HG03460 (cell line): ENCODE data around the gene B4GALNT3.

Source experiments
- ATAC-seq: cut with Tn5 transposase; IDR thresholded peaks from one replicate; pipeline ENCODE4 v1.9.1; 2021; ENCODE audit not compliant: unreplicated experiment

B4GALNT3 gene

DNA sequence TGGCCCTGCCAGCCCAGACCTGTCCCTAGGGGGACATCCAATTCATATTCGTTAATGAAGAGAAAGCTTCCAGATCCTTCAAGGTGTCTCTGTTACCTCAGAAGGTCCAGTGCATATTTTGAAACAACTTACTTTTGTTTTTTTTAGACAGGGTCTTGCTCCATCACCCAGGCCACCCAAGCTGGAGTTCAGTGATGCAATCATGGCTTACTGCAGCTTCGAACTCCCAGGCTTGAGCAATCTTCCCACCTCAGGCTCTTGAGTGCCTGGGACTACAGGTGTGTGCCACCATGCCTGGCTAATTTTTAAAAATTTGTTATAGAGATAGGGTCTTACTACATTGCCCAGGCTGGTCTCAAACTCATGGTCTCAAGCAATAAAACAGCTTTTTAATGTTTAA lies 48.4 kb downstream of the B4GALNT3 start:
- no peak for ATAC-seq

DNA sequence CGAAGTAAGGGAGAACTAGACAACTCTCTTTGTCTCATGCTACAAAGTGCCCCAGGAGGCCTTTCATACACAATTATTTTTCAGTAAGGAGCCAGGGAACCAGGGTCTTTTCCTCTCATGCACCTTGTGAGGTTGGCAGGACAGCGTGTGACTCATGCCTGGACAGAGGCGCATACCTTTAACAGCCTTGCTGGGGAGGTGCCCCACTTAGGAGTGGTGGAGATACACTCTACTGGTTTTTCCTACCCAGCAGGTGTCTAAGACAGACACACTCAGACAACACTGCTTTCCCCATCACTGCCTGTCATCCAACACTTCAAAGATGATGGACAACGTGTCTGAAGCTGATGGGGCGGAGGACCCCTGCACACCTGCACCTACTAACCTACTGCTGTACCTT lies 49.1 kb downstream of the B4GALNT3 start:
- ATAC-seq = no peak

DNA sequence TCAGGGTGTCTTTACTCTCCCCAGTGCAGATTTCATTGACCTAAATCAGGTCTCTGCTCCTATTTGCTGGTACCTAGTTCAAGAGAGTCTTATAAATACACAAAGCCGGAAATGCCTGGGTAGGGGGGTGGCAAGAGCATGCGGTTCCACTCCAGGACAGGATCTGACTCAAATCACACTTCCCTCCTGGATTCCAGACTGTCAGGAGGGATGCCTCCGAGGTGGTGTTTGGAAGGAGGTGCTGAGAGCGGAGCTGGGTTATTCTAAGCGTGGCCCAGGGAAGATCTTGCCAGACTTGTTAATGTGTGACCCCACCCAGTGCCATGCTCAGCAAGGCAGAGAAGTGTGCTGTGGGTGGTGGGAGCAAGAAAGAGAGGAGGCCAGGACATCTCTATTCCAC lies 49.8 kb downstream of the B4GALNT3 start:
- ATAC-seq = no peak

DNA sequence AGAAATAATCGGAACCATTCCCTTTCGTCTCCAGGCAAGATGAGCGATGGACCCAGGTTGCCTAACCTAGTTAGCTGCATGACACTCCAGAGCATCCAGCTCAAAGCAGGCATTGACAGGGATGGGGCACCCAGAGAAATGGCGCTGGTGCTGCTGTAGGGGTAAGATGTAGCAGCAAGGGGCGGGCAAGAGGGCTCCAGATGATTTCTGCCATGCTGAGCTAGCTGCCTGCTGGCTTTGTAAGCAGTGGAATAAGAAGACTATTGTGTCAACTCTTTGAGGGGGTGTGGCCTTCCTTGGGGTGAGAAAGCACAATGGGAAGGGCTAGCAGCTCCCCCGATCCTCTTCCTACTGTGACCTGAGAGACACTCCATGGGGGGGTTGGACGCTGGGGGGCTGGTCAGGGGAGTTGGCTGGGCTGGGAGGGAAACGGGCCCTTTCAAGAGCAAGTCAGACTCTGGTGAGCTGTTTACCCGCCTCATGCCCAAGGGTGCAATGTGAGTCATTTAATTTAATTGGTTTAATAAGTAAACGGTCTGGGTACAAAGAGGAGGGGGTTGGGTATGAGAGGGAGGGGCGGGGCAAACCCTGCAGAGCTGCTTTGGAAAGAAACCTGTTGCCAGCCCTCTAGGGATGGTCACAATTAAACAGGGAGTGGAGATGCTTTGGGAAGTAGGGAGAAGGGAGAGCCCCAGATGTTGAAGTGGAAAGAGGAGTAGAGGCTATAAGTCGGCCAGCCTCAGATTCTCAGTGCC lies 50.5 kb downstream of the B4GALNT3 start:
- no peak for ATAC-seq

DNA sequence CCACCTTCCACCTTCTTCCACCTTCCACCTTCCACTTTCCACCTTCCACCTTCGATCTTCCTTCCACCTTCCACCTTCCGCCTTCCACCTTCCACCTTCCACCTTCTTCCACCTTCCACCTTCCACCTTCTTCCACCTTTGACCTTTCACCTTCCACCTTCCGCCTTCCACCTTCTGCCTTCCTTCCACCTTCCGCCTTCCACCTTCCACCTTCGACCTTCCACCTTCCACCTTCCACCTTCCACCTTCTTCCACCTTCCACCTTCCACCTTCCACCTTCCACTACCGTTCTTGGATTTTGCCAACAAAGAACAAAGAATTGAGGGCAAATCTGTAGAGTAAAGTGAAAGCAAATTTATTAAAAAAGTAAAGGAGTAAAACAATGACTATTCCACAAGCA lies 53.2 kb downstream of the B4GALNT3 start:
- ATAC-seq = no peak

DNA sequence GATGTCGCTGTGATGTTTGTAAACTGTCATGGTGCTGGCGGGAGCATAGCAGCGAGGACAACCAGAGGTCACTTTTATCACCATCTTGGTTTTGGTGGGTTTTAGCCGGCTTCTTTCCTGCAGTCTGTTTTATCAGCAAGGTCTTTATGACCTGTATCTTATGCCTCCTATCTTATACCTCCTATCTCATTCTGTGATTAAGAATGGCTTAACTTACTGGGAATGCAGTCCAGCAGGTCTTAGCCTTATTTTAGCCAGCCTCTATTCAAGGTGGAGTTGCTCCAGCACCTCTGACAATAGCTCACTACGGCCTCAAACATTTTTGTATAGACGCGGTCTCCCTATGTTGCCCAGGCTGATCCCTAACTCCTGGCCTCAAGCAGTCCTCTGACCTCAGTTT lies 53.7 kb downstream of the B4GALNT3 start:
- no peak for ATAC-seq

DNA sequence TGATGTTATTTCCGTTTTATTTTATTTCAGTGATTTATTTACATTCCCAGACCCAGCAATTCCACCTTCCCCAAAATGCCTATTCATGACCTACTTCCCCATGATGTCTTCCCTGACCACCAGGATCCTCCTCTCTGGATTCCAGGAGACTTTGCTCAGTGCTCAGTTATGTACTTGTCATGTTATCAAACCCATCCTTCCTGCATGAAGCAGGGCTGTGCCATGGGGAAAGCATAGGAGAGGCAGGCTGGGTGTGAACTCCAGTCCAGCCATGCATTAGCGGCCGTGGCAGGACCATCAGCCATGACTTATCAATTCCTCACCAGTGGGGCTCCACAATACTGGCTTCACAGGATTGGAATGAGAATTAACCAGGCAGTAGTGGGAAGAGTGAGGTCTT lies 57.8 kb downstream of the B4GALNT3 start:
- ATAC-seq = no peak

DNA sequence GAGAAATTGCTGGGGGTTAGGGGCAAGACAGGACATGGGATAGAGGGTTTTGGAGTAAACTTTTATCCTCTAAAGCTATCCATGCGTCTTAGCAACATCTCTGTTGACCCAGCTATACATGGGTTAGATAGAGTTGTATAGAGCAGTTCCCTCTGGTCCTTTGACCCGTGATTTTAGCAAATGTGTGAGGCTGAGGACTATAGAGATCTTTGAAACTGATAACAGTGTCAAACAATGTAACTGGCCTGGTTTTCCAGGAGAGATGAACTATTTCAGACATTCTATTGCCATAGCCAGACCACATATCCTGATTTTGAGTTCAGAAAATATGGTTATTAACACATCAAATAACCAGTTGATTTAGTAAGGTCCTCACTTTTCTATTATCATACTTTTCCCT lies 60.4 kb downstream of the B4GALNT3 start:
- no peak for ATAC-seq

DNA sequence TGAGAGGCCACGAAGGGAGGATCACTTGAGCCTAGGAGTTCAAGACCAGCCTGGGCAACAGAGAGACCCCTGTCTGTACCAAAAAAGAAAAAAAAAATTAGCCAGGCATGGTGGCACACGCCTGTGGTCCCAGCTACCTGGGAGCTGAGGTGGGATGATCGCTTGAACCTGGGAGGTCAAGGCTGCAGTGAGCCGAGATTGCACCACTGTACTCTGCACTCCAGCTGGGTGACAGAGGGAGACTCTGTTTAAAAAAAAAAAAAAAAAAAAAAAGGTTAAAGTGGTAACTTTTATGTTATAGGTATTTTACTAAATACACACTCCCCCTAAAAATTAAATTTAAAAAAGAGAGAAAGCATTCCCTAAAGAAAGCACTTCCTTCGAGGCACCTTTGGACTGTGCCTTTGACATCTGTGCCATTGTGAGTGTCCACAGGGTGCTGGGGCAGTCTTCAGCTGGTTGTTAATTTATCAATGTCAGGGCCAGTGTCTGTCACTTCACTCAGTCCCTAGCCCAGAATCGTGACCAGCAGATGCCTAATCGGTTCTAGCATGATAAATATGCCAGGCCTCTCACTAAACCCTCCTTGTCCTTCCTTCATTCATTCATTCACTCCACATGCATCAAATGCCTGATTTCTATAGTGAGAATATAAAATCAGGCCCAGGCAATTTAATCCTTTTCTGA lies 63.1 kb downstream of the B4GALNT3 start:
- ATAC-seq = no peak

DNA sequence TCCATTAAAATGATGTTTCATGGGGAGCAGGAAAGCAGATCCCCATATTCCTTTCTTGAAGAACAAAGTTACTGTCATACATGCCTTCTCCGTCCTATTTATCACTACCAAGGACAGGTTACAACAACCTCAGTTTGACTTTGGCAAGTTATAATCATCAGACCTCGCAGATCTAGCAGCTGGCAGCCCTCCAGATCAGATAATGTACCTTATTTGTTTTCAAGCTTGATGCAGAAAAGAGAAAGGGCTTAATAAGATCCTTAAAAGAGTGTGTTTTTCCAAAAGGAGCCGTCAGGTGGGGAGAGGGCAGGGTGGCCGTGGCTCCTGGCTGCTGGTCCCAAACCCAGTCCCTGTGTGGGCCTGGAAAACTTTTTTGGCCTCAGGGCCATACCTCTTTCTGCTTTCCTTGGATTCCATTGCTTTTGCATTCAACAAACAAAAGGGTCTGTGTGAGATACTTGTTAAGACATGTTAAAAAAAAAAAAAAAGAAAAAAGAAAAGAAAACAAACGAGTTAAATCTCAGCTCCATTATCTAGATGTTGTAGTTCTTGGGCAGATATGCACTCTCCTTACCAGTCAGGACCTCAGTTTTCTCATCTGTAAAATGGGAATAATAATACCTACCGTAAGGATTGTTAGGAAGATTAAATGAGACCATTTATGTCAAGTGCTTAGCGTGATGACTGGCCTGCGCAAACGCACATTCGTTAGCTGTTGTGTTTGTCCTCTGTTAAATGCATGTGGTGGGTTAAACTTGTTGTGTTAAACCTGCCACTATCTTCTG lies 64.6 kb downstream of the B4GALNT3 start:
- no peak for ATAC-seq

DNA sequence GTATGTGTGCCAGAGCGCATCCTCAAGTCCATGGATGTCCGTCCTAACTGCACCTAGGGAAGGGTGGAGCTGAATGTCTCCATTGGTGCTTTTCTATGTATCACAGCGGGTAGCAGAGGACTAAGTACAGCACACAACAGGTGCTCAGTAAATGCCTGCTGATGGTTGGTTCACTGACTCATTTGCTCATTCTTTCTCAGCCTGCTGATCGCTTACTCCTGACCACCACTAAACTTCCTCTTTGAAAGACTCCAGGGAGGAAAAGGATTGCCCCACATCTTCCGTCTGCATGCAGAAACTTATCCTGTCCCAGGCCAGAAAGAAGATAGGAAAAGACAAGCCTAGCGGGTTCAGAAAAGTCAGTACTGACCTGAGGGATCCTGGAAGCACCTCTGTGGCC lies 66.3 kb downstream of the B4GALNT3 start:
- ATAC-seq = no peak

DNA sequence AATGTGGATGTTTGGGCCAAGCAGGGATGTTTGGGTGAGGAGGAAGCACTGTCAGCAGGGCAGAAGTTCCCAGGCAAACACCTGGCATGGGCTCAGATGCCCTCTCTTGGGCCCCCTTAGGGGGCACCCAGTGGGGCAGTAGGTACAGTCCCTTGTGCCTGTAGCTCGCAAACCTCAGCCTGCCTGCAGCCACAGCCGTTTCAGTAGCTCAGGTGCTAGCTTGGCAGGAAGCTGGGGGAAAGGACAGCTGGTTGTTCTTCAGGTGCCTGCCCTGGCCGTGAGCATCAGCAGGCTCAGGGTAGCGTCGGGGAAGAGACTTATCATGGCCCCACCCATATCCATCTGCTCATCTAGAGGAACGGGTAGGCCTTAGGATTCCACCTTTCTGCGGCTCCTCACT lies 67.5 kb downstream of the B4GALNT3 start:
- ATAC-seq = no peak

DNA sequence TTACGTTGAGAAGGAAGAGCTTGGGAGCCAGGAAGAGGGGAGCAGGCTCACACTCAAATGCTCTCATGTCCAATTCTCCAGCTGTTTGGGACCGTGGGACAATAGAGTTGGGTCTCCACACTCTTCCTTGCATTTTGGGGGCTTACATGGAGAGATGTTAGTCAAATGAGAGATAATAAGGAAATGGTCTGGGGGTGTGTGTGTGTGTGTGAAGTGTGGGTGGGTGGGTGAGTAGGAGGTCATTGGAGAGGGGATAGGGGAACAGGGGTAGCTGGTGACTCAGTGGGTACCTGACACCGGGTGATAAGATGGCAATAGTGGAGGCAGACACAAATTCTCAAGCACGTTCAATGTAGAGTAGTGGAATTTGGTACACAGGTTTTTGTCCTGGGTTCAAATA lies 68.0 kb downstream of the B4GALNT3 start:
- ATAC-seq = no peak

DNA sequence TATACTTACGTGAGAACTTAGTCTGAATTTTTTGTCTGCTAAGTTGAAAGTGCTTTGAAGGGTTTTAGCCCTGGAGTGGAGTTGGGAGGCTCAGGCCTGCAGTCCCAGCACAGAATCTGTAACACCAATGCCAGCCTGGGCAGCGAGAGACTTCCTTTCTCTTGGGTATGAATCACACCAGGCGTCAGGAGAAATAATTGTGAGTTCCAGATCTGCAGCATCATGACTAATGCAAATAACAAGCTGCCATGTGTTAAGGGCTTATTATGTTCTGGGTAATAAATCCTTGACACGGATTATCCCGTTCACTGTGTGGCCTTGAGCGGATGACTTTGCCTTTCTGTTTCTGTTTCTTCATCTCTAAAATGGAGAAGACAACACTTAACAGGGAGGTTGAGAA lies 70.6 kb downstream of the B4GALNT3 start:
- ATAC-seq = no peak

DNA sequence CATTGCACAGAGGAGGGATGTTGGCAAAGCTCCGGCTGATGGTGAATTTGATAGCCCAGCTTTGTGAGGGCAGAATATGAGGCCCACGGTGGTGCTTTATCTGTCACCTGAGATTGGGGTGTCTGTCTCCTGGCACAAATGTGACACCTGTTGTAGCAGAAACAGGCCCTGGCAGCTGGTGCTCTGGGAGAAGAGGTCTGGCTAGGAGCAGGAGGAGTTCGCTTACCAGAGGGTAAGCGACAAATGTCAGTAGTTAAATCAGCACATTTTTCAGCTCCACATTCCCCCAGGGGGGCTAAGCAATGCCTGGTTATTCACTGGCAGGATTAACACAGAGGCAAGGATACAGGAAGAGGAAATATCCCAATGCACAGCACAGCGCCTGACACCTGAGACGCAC lies 71.1 kb downstream of the B4GALNT3 start:
- ATAC-seq = no peak

DNA sequence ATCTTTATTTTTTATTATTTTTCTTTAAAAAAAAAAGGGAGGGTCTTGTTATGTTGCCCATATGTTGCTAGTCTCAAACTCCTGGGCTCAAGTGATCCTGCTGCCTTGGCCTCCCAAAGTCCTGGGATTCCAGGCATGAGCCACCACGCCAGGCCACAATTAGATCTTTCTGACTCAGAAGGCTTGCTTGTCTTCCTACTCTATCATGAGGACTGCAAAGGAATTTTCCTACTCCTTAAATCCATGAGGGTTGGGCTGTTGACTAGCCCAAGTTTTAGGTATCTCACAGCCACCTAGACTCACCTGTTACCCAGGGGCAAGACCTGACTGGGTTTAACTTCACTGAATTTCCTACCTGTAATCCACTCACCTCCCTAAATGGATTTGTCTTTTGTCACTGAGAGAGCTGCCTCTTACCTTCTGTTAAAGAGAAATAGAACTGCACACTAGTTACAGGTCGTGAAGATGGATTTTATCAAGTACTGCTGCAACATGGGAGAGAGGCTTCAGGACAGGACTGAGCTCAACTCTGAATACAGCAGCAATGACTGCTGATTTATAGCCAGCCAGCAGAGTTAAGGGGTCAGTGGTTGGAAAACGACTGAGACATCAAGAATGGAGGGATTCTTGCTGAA lies 72.3 kb downstream of the B4GALNT3 start:
- ATAC-seq = no peak

DNA sequence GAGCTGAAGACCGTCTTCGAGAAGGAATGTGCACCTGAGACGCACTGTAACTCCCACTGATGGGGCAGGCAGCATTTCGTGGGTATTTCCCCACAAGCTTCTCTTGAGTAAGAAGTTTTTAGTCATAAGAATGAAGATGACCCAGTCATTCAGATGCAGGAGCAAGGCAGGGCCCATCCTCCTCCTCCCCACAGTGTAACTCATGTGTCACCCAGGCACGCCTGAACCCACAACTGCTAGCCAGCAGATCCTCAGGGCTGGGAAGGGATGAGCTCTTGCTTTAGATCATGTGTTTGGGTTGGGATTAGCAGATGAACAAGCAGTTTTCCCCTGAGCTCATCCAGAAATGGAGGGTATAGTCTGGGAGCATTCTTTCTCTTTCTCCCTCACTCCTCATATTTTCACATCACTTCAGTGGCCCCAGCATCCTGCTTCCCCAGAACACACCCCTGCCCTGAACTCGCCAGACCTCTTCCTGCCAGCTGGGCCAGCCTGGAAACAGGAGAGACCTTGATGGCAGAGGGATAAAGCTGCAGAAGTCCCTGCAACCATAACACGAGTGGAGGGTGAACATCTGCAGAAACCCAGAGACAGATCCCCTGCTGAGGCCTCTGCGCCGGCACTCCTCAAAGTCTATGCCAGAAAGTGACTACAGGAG lies 73.3 kb downstream of the B4GALNT3 start:
- ATAC-seq = no peak

DNA sequence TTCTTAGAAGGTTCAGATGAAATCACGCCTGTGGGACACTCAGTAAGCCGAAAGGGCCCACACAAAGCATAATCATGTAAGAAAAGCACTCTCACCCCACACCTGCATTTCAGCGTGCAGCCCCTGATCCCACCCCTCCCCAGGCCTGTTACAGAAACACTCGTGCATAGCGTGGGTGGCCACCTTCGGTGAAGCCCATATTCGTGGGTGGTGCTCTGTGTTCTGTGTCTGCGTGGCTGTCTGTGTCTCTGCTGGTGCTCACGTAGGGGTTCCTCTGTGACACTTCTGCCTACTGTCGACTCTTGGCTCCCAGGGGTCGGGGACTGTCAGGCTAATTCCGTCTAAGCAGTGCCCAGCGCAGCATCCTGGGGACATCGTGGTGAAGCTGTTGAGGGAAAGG lies 74.0 kb downstream of the B4GALNT3 start:
- ATAC-seq = no peak

DNA sequence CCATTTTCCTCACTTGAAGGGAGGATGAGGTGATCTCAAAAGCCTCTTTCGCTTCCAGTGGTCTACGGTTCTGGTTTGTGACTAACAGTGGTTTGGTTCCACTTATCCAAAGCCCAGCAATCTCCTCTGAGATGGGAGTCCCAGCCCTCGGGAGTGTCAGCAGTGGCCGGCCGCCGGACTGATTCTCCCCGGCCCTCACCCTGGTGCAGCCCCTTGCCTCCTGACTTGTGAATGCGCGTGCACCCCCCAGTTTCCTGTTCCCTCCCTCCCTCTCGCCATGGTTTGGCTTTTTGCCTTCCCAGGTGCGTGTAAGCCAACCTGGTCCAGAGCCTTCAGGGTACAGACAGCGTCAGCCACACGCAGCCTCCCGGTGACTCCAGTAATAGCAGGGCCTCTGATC lies 74.5 kb downstream of the B4GALNT3 start:
- ATAC-seq = no peak

DNA sequence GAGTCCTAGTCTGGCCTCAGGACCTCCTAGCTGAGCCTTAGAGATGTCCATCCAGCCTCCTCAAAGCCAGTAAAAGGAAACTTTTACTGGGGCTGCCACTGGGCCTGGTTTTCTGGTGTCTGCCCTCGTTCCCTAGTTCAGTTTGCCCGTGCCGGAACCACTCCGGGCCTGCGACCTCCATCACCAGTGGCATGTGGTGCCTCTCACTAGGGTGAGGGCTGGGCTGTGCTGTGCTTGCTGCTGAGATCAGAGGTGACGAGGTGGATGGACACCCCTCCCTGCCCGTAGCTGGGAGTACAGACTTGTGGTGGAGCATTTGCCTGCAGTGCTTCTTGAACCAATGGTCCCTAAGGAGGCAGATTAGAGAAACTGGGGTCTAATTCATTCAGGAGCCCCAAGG lies 75.7 kb downstream of the B4GALNT3 start:
- ATAC-seq = no peak

DNA sequence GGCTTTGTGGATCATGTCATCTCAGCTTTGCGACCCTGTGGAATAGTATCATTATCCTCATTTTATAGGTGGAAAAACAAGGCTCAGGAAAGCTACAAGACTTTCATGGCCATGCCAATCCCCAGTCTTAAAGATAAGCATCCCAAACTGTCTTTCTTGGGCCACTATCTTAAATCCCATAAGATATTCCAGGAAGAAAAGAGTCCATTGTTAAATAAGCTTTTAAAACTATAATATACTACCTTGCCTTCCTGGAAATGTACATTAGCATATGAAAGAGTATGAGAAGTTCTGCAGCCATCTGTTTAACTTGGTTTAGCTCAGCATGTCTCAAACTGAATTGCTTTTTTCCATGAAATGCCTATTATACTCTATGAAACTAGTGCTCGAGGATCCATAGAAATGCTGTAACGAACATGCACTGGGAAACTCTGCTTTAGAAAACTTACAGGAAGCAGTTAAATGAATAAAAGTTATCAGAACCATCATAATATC lies 77.1 kb downstream of the B4GALNT3 start:
- no peak for ATAC-seq
